OCI-LY1 (cell line): ENCODE results near the gene KIAA1191.

Experiments used
- H2AFZ ChIP-seq: fragments of 200-600 bp; sonication (generic), shearing (Covaris generic); 2 replicates; pipeline ENCODE4 v1.6.0; 2014; ENCODE audit warnings: antibody characterized with exemption, mild to moderate bottlenecking, low read length
- H3F3A ChIP-seq: fragments of 200-600 bp; sonication (generic), shearing (Covaris generic); 2 replicates; pipeline ENCODE4 v1.6.0; 2014; ENCODE audit warnings: mild to moderate bottlenecking, antibody characterized with exemption, low read length, moderate library complexity; ENCODE audit not compliant: insufficient read depth
- H3K27ac ChIP-seq: fragments of 200-600 bp; sonication (generic); 2 replicates; pipeline ENCODE4 v1.5.1; 2014; ENCODE audit warnings: low read length, mixed run types, mild to moderate bottlenecking, low read depth; ENCODE audit not compliant: poor library complexity, severe bottlenecking
- H3K27me3 ChIP-seq: fragments of 200-600 bp; sonication (generic); 2 replicates; pipeline ENCODE4 v1.6.0; 2014; ENCODE audit warnings: antibody characterized with exemption, mild to moderate bottlenecking, low read length, moderate library complexity; ENCODE audit not compliant: insufficient read depth
- H3K36me3 ChIP-seq: fragments of 200-600 bp; sonication (generic); 2 replicates; pipeline ENCODE4 v1.6.1; 2014; ENCODE audit warnings: mild to moderate bottlenecking, antibody characterized with exemption, low read length, moderate library complexity, mixed read lengths; ENCODE audit not compliant: insufficient read depth
- H3K4me1 ChIP-seq: fragments of 200-600 bp; sonication (generic); 2 replicates; pipeline ENCODE4 v1.5.1; 2014; ENCODE audit warnings: mild to moderate bottlenecking, low read length, moderate library complexity; ENCODE audit not compliant: insufficient read depth, severe bottlenecking
- H3K4me2 ChIP-seq: fragments of 200-600 bp; sonication (generic), shearing (Covaris generic); 2 replicates; pipeline ENCODE4 v1.6.1; 2014; ENCODE audit warnings: low read length
- H3K4me3 ChIP-seq: fragments of 200-600 bp; sonication (generic); 2 replicates; pipeline ENCODE4 v1.5.1; 2014; ENCODE audit warnings: low read length, low read depth, mild to moderate bottlenecking, mixed read lengths; ENCODE audit not compliant: poor library complexity, severe bottlenecking
- H3K79me2 ChIP-seq: fragments of 200-600 bp; shearing (Covaris generic); 2 replicates; pipeline ENCODE4 v1.6.1; 2016; ENCODE audit warnings: mixed run types, low read length, mixed read lengths; ENCODE audit not compliant: insufficient read depth
- H3K9ac ChIP-seq: fragments of 200-600 bp; sonication (generic), shearing (Covaris generic); 2 replicates; pipeline ENCODE4 v1.6.1; 2014; ENCODE audit warnings: mild to moderate bottlenecking, low read length, mixed read lengths
- H3K9me2 ChIP-seq: fragments of 200-600 bp; sonication (generic), shearing (Covaris generic); 2 replicates; pipeline ENCODE4 v1.6.1; 2014; ENCODE audit warnings: low read depth, mild to moderate bottlenecking, low read length, mixed read lengths
- H3K9me3 ChIP-seq: fragments of 200-600 bp; shearing (Covaris generic); 2 replicates; pipeline ENCODE4 v1.6.1; 2014; ENCODE audit warnings: low read length, mixed read lengths
- H4K20me1 ChIP-seq: fragments of 200-600 bp; sonication (generic), shearing (Covaris generic); 2 replicates; pipeline ENCODE4 v1.6.0; 2016; ENCODE audit warnings: mild to moderate bottlenecking, low read length; ENCODE audit not compliant: insufficient read depth
- EZH2 ChIP-seq: fragments of 200-600 bp; sonication (generic), shearing (Covaris generic); IDR thresholded peaks from 2 replicates; pipeline ENCODE4 v1.8.0; 2017; ENCODE audit warnings: borderline replicate concordance, mixed run types, mild to moderate bottlenecking, antibody characterized with exemption, low read length, moderate library complexity, mixed read lengths
- TF ChIP-seq, protein P1 (sequence below): fragments of 200-600 bp; sonication (generic), shearing (Covaris generic); IDR thresholded peaks from 2 replicates; pipeline ENCODE4 v1.5.1; 2017; ENCODE audit warnings: mild to moderate bottlenecking, antibody characterized with exemption, low read length, moderate library complexity, mixed read lengths

The KIAA1191 gene

DNA sequence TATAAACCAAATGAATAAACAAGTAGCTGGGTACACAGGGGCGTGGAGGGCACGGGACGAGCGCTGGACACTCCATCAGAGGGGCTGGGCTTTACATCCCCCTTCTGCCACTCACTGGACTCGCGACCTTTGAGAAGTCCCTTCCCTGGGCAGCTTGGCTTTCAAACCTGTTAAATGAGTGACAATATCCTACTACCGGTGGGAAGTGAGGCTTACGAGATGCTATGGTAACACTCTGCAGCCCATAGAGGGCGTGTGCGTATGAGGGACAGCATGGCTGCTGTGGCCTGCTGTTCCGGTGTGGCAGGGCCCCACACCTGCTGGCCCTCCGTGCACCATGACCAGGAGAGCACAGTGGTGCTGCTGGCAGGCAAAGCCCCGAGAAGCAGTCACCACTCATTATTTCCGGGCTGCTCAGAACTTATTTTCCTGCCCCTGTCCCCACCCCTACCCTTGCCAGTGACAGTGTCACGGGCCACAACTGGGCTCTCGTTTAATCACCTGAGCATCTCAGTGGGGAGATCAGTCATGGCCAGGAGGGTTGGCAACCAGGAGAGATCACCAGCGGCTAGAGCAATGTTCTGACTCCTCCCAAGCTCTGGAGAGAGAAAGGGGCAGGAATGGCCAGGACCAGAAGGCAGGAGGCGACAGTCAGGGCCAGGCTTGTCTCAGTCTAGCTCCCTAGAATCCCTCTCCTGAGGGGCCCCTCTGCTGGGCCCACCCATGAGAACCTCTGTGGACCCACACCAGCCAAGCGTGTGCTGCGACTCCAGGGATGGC, 44.3 kb upstream of the KIAA1191 start:
- Histone ChIP-seq H3K4me1 (peaks cover 8% of the 10 kb centered on the region), H3K27me3 (no peaks in the 10 kb centered on the region), H3F3A (no peaks in the 10 kb centered on the region), H3K36me3 (peaks cover 20% of the 10 kb centered on the region; the same call in 1 of the 2 replicates), H3K9me3 (no peaks in the 10 kb centered on the region), H2AFZ (no peak overlapping the region), H3K9ac (no peak overlapping the region), H3K4me3 (no peak overlapping the region), H4K20me1 (no peaks in the 10 kb centered on the region), H3K79me2 (no peaks in the 10 kb centered on the region), H3K9me2 (no peaks in the 10 kb centered on the region), H3K27ac (no peak overlapping the region), H3K4me2 (no peak overlapping the region)
- TF ChIP-seq, protein P1, sequence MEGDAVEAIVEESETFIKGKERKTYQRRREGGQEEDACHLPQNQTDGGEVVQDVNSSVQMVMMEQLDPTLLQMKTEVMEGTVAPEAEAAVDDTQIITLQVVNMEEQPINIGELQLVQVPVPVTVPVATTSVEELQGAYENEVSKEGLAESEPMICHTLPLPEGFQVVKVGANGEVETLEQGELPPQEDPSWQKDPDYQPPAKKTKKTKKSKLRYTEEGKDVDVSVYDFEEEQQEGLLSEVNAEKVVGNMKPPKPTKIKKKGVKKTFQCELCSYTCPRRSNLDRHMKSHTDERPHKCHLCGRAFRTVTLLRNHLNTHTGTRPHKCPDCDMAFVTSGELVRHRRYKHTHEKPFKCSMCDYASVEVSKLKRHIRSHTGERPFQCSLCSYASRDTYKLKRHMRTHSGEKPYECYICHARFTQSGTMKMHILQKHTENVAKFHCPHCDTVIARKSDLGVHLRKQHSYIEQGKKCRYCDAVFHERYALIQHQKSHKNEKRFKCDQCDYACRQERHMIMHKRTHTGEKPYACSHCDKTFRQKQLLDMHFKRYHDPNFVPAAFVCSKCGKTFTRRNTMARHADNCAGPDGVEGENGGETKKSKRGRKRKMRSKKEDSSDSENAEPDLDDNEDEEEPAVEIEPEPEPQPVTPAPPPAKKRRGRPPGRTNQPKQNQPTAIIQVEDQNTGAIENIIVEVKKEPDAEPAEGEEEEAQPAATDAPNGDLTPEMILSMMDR: peak; percentile 20; the same call in 1 of the 2 replicates
- TF ChIP-seq EZH2: no peak

DNA sequence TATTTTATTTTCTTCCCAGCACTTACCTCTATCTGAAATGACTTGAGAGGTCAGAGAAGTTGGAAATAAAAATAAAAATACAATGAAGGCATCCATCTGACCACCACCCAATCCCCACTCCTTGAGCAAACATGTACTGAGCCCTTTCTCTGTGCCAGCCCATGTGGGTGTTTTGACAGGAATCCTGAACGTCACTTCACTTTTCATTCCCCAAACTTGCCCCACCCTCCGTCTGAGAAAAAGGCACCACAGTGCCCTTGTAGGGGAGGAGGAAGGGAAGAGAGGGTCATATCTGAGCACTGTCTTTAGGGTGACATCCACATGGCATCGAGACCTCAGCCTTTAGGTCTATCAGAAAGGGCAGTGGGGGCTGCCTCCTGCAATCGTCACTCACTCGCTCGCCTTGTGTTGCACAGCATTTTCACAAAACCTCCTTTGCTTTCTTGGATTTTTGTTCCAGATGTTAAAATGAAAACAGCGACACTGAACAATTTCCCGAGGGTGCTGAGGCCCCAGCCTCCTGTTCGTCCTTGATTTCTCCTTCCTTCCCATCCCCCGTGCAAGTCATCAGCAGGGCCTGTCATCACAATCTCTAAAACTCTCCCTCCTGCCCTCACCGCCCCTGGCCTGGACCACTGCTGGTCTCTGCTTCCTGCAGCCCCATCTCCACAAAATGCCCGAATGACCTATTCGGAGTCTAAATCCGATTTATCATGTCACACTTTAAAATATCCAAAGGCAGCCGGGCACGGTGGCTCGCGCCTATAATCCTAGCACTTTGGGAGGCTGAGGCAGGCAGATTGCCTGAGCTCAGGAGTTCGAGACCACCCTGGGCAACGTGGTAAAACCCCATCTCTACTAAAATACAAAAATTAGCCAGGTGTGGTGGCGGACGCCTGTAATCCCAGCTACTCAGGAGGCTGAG, 40.0 kb upstream of the KIAA1191 start:
- no peak for TF ChIP-seq EZH2
- TF ChIP-seq, protein P1: no peak
- no peak overlapping the region for H3K4me3 ChIP-seq
- no peak overlapping the region for H3K27ac ChIP-seq
- H3K9me2 ChIP-seq: no peaks in the 10 kb centered on the region
- H2AFZ ChIP-seq: no peak overlapping the region
- no peak overlapping the region for H3K9ac ChIP-seq
- H3K36me3 ChIP-seq: peaks cover 9% of the 10 kb centered on the region; the same call in 1 of the 2 replicates
- H3F3A ChIP-seq: no peaks in the 10 kb centered on the region
- H3K9me3 ChIP-seq: no peaks in the 10 kb centered on the region
- H3K79me2 ChIP-seq: no peaks in the 10 kb centered on the region
- H3K27me3 ChIP-seq: no peaks in the 10 kb centered on the region
- H3K4me1 ChIP-seq: no peaks in the 10 kb centered on the region
- H4K20me1 ChIP-seq: no peaks in the 10 kb centered on the region
- H3K4me2 ChIP-seq: no peak overlapping the region

DNA sequence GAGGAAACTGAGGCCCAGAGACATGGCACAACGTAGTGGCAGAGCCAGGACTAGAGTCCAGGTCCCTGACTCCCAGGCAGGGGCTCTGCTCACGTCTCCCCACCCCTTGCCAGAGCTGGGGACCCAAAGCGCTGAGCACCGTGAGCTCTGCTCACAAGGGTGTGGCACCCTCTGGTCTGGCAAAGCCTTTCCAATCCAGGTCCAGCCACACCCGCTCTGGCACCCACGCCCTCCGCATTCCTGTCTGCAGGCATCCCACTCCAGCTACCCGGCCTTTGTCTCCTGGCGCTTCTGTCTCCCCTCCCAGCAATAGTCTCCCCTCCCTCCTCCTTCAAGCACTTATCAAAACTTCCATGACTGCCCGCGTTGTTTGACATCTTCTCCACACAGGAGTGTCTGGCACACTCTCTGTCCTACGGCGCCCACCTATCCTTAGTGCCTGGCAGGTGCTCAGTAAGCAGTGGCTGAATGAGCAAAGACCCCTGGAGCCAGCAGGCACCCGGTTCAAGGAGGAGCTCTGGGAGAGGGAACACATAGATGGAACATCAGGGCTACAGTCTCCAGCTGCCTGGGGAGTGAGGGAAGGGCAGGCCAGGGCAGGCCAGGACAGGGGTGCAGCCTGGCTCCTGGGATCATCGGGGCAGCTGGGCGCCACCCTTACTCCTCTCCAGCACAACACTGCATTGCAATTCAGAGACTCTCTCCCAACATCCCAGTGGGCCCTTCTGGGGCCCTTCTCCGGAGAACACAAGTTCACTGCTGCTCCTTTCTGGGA, 39.0 kb upstream of the KIAA1191 start:
- Histone ChIP-seq H3K4me2 (no peak overlapping the region), H2AFZ (no peak overlapping the region), H3K27ac (no peak overlapping the region), H3K79me2 (no peaks in the 10 kb centered on the region), H3K4me3 (no peak overlapping the region), H3K9ac (no peak overlapping the region), H3K27me3 (no peaks in the 10 kb centered on the region), H3K9me3 (no peaks in the 10 kb centered on the region), H3F3A (no peaks in the 10 kb centered on the region), H3K4me1 (no peaks in the 10 kb centered on the region), H4K20me1 (no peaks in the 10 kb centered on the region), H3K36me3 (0 out of 2 replicates have a peak, but pooled peaks cover 4% of the 10 kb centered on the region), H3K9me2 (no peaks in the 10 kb centered on the region)
- TF ChIP-seq EZH2: no peak
- TF ChIP-seq, protein P1: no peak
